GM21723 (cell line): Measurements from ENCODE around the gene C16orf86.

ENCODE experiments used
- ATAC-seq: cut with Tn5 transposase; IDR thresholded peaks from one replicate; pipeline ENCODE4 v1.9.1; 2021; ENCODE audit warnings: mild to moderate bottlenecking, moderate library complexity; ENCODE audit not compliant: unreplicated experiment

Gene C16orf86

GRCh38 chr16:67653789-67654402, 12.7 kb upstream of the C16orf86 start:
- ATAC-seq, result no peak

DNA sequence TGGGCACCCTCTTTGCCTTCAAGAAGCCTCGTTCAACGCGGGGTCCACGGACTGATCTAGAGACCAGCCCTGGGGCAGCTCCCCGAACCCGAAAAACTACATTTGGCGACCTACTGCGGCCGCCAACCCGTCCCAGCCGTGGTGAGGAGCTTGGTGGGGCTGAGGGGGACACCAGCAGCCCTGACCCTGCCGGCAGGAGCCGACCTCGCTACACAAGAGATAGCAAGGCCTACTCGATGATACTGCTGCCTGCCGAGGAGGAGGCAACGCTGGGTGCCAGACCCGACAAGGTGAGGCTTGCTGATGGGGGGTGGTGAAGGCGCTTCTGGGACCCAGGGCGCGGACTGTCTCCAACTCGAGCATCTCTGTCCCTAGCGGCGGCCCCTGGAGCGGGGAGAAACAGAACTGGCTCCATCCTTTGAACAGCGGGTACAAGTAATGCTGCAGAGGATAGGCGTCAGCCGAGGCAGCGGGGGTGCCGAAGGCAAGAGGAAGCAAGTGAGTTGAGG, 12.2 kb upstream of the C16orf86 start:
- ATAC-seq, result no peak

GRCh38 chr16:67655363-67655762, 11.3 kb upstream of the C16orf86 start:
- no peak for ATAC-seq

DNA sequence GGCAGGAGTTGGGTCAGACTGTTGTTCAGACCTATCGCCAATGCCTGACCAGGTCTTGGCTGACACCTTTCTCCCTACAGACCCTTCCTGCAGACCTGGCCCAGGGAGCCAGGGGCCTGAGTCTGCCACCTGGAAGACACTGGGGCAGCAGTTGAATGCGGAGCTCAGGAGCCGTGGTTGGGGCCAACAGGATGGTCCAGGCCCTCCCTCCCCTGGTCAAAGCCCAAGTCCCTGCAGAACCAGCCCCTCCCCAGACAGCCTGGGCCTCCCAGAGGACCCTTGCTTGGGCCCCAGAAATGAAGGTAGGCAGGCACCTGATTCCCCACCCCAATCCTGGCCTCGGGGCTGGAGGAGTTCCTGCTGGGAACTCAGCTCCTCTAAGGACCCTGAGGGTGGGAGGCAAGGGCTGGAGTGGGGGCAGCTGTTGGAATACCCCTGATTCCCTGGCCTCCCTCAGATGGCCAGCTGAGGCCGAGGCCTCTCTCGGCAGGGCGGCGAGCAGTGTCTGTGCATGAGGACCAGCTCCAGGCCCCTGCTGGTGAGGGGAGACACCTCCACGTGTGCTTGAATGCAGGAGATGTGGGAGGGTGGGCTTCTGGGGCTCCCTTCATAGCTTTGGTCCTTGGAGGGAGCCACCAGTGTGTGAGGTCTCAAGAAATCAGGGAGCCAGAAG, 10.1 kb upstream of the C16orf86 start:
- ATAC-seq, result no peak

GRCh38 chr16:67657017-67657608, 9.5 kb upstream of the C16orf86 start:
- no peak for ATAC-seq

- ATAC-seq, result no peak
Observed at GRCh38 chr16:67657751-67658518, 8.7 kb upstream of the C16orf86 start.

DNA sequence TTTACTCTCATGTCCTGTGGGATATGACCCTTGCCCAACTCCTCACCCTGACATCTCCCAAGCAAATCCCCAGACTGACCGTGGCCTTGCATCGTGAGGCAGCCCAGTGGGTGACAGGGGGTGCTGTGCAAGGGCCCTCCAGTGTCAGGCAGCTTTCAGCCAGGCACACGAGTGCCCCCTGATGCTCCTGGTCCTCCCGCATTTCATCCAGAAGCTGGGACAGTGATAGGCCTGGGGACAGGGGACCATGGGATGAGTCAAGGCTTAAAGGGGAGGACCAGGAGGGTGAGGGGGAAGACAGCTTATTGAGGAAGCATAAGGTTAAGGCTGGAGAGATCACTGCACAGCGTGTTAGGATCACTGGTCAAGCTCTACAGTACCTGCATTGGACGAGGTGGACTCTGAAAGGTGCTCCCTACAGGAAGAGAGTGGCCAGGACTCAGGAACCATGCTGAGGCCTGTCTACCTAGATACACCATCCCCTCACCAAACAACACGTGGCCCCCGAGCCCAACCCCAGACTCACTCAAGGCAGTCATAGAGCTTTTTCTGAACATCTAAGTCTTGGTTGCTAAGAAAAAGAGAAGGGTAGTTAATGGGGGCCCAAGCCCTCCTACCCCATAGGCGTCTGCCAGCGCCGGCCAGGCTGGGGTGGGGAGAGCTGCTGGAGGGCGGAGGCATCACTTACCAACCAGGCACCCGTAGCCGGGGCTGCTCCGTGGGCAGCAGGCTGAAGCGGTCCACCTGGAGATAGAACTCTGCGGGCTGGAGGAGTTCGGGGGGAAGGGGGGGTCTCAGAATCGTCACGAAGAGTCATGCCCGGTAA, 7.6 kb upstream of the C16orf86 start:
- ATAC-seq, result no peak

DNA sequence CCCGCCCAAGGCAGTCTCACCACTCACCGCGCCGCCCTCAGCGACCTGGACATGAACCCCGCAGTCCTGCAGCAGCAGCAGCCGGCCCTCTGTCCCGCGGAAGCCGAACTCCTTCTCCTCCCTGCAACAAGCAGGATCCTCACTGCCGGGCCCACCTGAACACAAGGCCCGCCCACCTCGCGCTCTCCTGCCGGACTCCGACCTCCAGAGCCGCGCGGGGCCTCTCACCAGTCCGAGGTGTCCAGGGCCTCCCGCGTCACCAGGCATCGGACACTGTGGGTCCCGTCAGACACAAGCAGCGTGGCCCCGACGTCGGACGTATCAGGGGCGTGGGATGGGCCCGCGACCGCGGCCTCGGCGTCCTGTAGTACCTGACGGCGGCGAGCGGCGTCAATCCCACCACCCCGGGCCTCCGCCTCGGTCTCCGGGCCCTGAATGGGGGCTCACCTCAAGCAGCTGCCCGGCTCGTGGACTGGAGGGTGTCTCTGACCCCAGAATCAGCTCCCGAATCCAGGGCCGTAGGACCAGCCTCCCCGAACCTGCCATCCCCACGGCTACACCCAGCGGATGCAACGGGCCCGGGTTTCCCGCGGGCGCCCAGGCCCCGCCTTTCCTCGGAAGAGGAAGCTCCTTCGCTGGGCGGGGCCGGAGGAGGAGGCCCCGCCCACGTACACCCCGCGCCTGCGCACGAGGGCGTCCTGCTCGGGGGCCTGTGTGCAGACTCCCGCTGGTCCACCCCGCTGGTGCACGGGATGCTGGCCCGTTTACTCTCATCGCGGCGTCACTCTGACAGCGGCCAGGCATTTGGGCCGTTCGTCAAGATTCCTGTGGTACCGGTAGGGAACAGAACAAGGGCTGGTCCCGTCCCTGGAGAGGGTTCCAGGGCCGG, 6.7 kb upstream of the C16orf86 start, which contains the start of gene ACD:
Gene ACD (minus strand): TSS at position 586 of the 889 bp plus-strand sequence. CDS start 40 bp downstream, at position 546.
- ATAC-seq, result peak; percentile 45

GRCh38 chr16:67660564-67661028, 6.0 kb upstream of the C16orf86 start, which contains the start of gene PARD6A:
Gene PARD6A (plus strand): TSS chr16:67660960. CDS start chr16:67661039, 79 bp downstream.
- peak; percentile 73 for ATAC-seq

DNA sequence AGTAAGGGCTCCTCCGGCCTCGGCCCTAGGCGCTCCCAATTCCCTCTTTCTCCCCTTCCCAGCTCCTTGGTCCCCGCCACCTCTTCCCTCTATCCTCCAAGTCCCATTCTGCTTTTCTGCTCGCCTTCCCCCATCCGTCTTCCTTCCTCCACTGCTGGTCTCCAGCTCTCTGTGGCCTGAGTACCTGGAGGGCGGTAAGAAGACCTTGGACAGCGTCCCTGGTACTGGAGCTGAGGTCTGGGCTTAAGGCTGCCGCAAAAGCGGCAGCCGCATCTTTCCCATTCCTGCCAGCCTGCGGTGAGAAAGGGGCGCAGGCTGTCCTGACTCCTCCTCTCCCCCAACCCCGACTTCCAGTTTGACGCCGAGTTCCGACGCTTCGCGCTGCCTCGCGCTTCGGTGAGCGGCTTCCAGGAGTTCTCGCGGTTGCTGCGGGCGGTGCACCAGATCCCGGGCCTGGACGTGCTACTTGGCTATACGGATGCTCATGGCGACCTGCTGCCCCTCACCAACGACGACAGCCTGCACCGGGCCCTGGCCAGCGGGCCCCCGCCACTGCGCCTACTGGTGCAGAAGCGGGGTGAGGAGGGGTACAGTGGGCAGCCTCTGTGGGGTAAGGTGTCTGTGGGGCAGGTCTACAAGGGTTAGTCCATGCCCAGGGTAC, 5.4 kb upstream of the C16orf86 start:
- ATAC-seq, result no peak

- ATAC-seq, result no peak
Observed at GRCh38 chr16:67661886-67662652, 4.5 kb upstream of the C16orf86 start.

DNA sequence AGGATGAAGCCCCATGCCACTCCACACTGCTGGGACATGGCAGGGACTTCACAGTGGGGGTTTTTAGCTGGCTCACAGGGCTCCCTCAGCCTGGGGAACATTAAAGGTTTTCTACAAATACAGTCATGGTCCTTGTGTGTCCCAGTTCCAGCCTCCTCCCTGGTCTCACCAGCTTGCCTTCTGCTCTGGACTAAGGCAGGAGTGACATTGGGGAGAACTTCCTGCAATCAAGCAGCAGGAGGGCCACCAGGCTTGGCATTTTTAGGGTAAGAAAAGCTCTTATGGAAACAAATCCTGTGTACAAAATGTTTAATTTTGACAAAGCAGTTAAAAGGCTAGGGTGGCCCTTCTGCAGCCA, 4.0 kb upstream of the C16orf86 start:
- ATAC-seq, result no peak

GRCh38 chr16:67663151-67663876, 3.3 kb upstream of the C16orf86 start:
- ATAC-seq, result no peak

DNA sequence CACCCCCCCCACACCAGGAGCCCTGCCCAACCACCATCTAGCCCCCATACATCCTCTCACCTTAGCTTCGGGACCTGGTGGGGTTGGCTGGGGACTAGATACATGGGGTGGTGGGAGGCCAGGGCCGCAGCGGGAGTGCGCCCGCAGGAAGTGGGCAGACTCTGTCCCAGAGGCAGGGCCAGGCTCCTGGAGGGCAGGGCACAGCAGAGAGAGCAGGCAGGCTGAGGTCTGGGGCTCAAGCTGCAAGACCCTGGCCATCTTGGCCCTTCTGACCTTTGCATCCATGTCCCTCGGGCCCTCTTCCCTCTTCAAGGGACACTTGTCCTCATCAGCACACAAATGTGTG, 2.8 kb upstream of the C16orf86 start:
- ATAC-seq, result no peak

- no peak for ATAC-seq
Observed at GRCh38 chr16:67664258-67664657, 2.4 kb upstream of the C16orf86 start.

DNA sequence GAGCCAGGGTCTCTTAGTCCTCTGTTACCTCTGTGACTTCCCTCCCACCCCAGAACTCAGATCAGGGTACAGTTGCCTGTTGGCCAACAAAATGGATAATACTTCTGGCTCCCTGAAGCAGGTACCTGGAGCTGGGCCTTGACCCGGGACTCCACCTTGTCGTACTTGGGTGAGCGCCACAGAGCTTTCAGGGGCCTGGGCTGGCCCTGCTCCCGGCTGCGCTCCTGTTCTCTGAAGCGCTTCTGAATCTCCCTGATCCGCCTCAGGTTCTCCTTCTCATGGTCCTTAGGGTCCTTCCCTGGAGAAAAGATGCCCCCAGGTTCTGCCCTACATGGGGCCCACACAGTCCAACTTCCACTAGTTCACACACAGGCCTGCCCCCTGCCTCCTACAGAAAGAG, 1.7 kb upstream of the C16orf86 start:
- no peak for ATAC-seq

- no peak for ATAC-seq
Observed at GRCh38 chr16:67665598-67665997, 1.0 kb upstream of the C16orf86 start.
